ENCODE data around the gene CTTNBP2.

DNA sequence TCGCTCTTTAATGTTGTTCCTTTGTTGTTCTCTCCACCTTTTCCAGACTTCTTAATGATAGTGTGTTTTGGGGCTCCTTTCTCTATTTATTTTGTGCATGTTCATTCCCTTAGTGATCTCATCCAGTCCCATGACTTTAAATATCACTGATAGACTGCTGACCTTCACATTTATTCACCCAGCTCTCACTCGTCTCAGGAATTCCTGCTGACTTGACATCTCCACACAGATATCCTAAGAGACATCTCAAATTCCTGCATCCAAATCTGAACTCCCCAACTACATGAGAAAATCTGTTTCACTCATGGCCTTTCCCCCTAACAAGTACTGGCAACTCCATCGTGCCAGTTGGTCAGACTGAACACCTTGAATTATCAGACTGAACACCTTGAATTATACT lies 111.2 kb downstream of the CTTNBP2 start:
- no peak for TF ChIP-seq POLR2A (IDR thresholded peaks at IDR 0.05; ENCODE audit: low read length)
- TF ChIP-seq GATA1 (IDR thresholded peaks at IDR 0.05; ENCODE audit: low read depth, low read length), result no peak
